HuH-7.5 (cell line): ENCODE measurements around the gene AP1M1.
"Not testable (repeated sequence)": the region's sequence is repeated elsewhere in the genome, so short reads cannot be mapped to it uniquely, and the experiment has no call there.

ENCODE experiments used
- DNase-seq: peaks from one replicate; pipeline ENCODE4 v3.0.0; 2011; ENCODE audit warnings: low spot score

AP1M1 gene

GRCh38 chr19:16197622-16198369 is at the start of gene AP1M1:
TSS of gene AP1M1 (plus strand) at chr19:16197911. CDS start at chr19:16198027, 116 bp downstream.
- peak; percentile 97 for DNase-seq

- no peak for DNase-seq
Measured at GRCh38 chr19:16148443-16149229, 49.1 kb upstream of the AP1M1 start.

- DNase-seq: no peak
Measured at GRCh38 chr19:16153582-16154336, 44.0 kb upstream of the AP1M1 start.

- DNase-seq: no peak
Measured at GRCh38 chr19:16154557-16154956, 43.2 kb upstream of the AP1M1 start.

- DNase-seq: no peak
Measured at GRCh38 chr19:16155128-16155527, 42.6 kb upstream of the AP1M1 start.

- no peak for DNase-seq
Measured at GRCh38 chr19:16156904-16157303, 40.8 kb upstream of the AP1M1 start.

GRCh38 chr19:16157601-16158000 is 40.1 kb upstream of the AP1M1 start:
- no peak for DNase-seq

- DNase-seq: no peak
Measured at GRCh38 chr19:16159655-16160054, 38.1 kb upstream of the AP1M1 start.

GRCh38 chr19:16160445-16160942 is 37.2 kb upstream of the AP1M1 start:
- DNase-seq: no peak

- DNase-seq: no peak
Measured at GRCh38 chr19:16160943-16161560, 36.7 kb upstream of the AP1M1 start.

- DNase-seq: no peak
Measured at GRCh38 chr19:16161840-16162239, 35.9 kb upstream of the AP1M1 start.

GRCh38 chr19:16164222-16164890 is 33.4 kb upstream of the AP1M1 start:
- no peak for DNase-seq

GRCh38 chr19:16166417-16166816 is 31.3 kb upstream of the AP1M1 start:
- DNase-seq: no peak

- no peak for DNase-seq
Measured at GRCh38 chr19:16167055-16167454, 30.7 kb upstream of the AP1M1 start.

GRCh38 chr19:16168465-16169081 is 29.1 kb upstream of the AP1M1 start:
- DNase-seq: no peak

- DNase-seq: no peak
Measured at GRCh38 chr19:16170134-16170533, 27.6 kb upstream of the AP1M1 start.

- DNase-seq: no peak
Measured at GRCh38 chr19:16175954-16176353, 21.8 kb upstream of the AP1M1 start.

GRCh38 chr19:16178866-16179265 is 18.8 kb upstream of the AP1M1 start:
- not testable (repeated sequence) for DNase-seq

GRCh38 chr19:16180611-16181010 is 17.1 kb upstream of the AP1M1 start:
- DNase-seq: no peak

- no peak for DNase-seq
Measured at GRCh38 chr19:16184665-16185122, 13.0 kb upstream of the AP1M1 start.
